Panc1 (cell line): ENCODE measurements around the gene RARB. TPM values are rescaled to one million over a fixed set of nuclear protein-coding genes. Genes with fewer than 3 reads are reported as not detected.

Experiments
- ATAC-seq: fragments of 200-7000 bp; cut with Tn5 transposase; 2 replicates; pipeline ENCODE4 v1.9.1; 2020; ENCODE audit warnings: mild to moderate bottlenecking, moderate library complexity
- BruUV-seq: library from RNA; stranded (reverse); fragments of 400-500 nt; replicated peaks from 2 replicates; lab custom pipeline; 2021; lab: Mats Ljungman, UMichigan
- CTCF ChIA-PET: fragments of 300-600 bp; sonication (Branson Sonifier 250); formaldehyde crosslinking; loops from one replicate; lab custom pipeline; 2022; ENCODE audit warnings: antibody characterized with exemption; lab: Charles Lee
- POLR2A ChIA-PET: fragments of 300-600 bp; sonication (Branson Sonifier 250); formaldehyde crosslinking; loops from one replicate; lab custom pipeline; 2022; ENCODE audit warnings: antibody characterized with exemption; lab: Charles Lee
- DNase-seq: peaks from one replicate; pipeline ENCODE4 v3.0.0-alpha.2; 2010; ENCODE audit warnings: low read depth, low spot score
- H3K27ac ChIP-seq: 2 replicates; pipeline ENCODE4 v1.5.1; 2011; ENCODE audit warnings: mild to moderate bottlenecking, low read length, inconsistent platforms
- H3K27me3 ChIP-seq: fragments of 200-500 bp; sonication (Bioruptor generic); 2 replicates; pipeline ENCODE4 v1.6.0; 2014; ENCODE audit warnings: low read length, inconsistent platforms; ENCODE audit not compliant: control insufficient read depth, insufficient read depth
- H3K36me3 ChIP-seq: fragments of 200-500 bp; sonication (Bioruptor generic); 2 replicates; pipeline ENCODE4 v1.5.1; 2014; ENCODE audit warnings: inconsistent platforms, mild to moderate bottlenecking, low read length, moderate library complexity; ENCODE audit not compliant: control insufficient read depth, insufficient read depth
- H3K4me1 ChIP-seq: 2 replicates; pipeline ENCODE4 v1.5.1; 2011; ENCODE audit warnings: inconsistent platforms, mild to moderate bottlenecking, low read length, moderate library complexity; ENCODE audit not compliant: control insufficient read depth, insufficient read depth
- H3K4me3 ChIP-seq, 2 experiments: 2 replicates each; pipeline ENCODE4 v1.5.1; 2011 to 2012; ENCODE audit warnings: low read depth in 2 of 2, low read length in 2 of 2, mild to moderate bottlenecking in 2 of 2, inconsistent platforms in 1 of 2, moderate library complexity in 1 of 2
- H3K9me3 ChIP-seq: fragments of 200-500 bp; sonication (Bioruptor generic); 2 replicates; pipeline ENCODE4 v1.5.1; 2014; ENCODE audit warnings: low read depth, mild to moderate bottlenecking, inconsistent platforms, low read length, moderate library complexity; ENCODE audit not compliant: control insufficient read depth, insufficient read depth
- POLR2AphosphoS5 ChIP-seq: IDR thresholded peaks from 2 replicates; pipeline ENCODE4 v1.6.1; 2012; ENCODE audit warnings: mild to moderate bottlenecking, low read depth, low read length, moderate library complexity
- SIN3A ChIP-seq: IDR thresholded peaks from 2 replicates; pipeline ENCODE4 v1.6.1; 2012; ENCODE audit warnings: low read depth, mild to moderate bottlenecking, low read length, moderate library complexity, borderline replicate concordance; ENCODE audit not compliant: insufficient read depth
- TCF7L2 ChIP-seq: IDR thresholded peaks from 2 replicates; pipeline ENCODE4 v1.6.1; 2011; ENCODE audit warnings: mild to moderate bottlenecking, low read depth, low read length, inconsistent platforms
- in situ Hi-C: cut with HindIII; loops from 2 replicates; pipeline ENCODE4 v1.10.0; 2016; ENCODE audit warnings: low sequenced_read_pairs, low pct_unique_long_range_greater_than_20kb
- intact Hi-C: fragments of 100-400 bp; cut with micrococcal nuclease; formaldehyde crosslinking; loops from one replicate; pipeline ENCODE4 v1.10.0; 2022; ENCODE audit not compliant: unreplicated experiment
- total RNA-seq: library from RNA; stranded (reverse); gene quantifications from one replicate; pipeline ENCODE4 v1.2.1, GENCODE V29; 2021; ENCODE audit not compliant: unreplicated experiment
- TF ChIP-seq, protein P1 (sequence below), 2 experiments: IDR thresholded peaks; 2 replicates each; pipeline ENCODE4 v1.6.1; 2011 to 2012; ENCODE audit warnings: low read depth in 2 of 2, control low read depth in 1 of 2, low read length in 1 of 2, mild to moderate bottlenecking in 1 of 2, moderate library complexity in 1 of 2; ENCODE audit not compliant: insufficient read depth in 1 of 2
- TF ChIP-seq, protein P2 (sequence below): fragments of 450-650 bp; IDR thresholded peaks from 2 replicates; pipeline ENCODE4 v1.5.1; 2017; ENCODE audit warnings: mild to moderate bottlenecking

RARB gene
- total RNA-seq, 1 experiment from 2014 or later = not detected

DNA sequence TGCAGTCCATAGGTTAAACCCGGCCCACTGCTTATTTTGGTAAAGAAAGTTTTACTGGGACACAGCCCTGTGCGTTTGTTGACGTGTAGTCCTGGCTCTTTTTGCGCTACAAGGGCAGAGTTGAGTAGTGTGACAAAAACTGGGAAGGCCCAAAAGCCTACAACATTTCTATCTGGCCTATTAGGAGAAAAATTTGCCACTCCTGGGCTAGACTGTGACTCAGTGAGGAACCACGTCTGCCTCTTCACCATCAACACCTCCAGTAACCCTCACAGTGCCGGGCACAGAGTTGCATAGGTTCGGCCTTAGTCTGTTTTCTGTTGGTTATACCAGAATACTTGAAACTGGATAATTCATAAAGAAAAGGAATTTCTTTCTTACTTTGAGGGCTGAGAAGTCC, 126.3 kb downstream of the RARB start:
- no TSS peak for BruUV-seq
- POLR2A ChIA-PET = no interaction called here
- H3K4me3 ChIP-seq = no peak overlapping the region
- H3K4me1 ChIP-seq = no peaks in the 10 kb centered on the region
- CTCF ChIA-PET = no interaction called here
- no peak for DNase-seq
- in situ Hi-C loops (no loop called here), intact Hi-C loops (no loop called here)
- no peak overlapping the region for H3K27ac ChIP-seq
- no peaks in the 10 kb centered on the region for H3K9me3 ChIP-seq
- no peaks in the 10 kb centered on the region for H3K36me3 ChIP-seq
- TF ChIP-seq, protein P1, sequence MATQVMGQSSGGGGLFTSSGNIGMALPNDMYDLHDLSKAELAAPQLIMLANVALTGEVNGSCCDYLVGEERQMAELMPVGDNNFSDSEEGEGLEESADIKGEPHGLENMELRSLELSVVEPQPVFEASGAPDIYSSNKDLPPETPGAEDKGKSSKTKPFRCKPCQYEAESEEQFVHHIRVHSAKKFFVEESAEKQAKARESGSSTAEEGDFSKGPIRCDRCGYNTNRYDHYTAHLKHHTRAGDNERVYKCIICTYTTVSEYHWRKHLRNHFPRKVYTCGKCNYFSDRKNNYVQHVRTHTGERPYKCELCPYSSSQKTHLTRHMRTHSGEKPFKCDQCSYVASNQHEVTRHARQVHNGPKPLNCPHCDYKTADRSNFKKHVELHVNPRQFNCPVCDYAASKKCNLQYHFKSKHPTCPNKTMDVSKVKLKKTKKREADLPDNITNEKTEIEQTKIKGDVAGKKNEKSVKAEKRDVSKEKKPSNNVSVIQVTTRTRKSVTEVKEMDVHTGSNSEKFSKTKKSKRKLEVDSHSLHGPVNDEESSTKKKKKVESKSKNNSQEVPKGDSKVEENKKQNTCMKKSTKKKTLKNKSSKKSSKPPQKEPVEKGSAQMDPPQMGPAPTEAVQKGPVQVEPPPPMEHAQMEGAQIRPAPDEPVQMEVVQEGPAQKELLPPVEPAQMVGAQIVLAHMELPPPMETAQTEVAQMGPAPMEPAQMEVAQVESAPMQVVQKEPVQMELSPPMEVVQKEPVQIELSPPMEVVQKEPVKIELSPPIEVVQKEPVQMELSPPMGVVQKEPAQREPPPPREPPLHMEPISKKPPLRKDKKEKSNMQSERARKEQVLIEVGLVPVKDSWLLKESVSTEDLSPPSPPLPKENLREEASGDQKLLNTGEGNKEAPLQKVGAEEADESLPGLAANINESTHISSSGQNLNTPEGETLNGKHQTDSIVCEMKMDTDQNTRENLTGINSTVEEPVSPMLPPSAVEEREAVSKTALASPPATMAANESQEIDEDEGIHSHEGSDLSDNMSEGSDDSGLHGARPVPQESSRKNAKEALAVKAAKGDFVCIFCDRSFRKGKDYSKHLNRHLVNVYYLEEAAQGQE (IDR thresholded peaks at IDR 0.05; ENCODE audit: insufficient read depth in 1 of 2, low read depth in 2 of 2, low read length in 1 of 2) = no peak
- TF ChIP-seq POLR2AphosphoS5 = no peak
- no peak for TF ChIP-seq SIN3A
- TF ChIP-seq, protein P2, sequence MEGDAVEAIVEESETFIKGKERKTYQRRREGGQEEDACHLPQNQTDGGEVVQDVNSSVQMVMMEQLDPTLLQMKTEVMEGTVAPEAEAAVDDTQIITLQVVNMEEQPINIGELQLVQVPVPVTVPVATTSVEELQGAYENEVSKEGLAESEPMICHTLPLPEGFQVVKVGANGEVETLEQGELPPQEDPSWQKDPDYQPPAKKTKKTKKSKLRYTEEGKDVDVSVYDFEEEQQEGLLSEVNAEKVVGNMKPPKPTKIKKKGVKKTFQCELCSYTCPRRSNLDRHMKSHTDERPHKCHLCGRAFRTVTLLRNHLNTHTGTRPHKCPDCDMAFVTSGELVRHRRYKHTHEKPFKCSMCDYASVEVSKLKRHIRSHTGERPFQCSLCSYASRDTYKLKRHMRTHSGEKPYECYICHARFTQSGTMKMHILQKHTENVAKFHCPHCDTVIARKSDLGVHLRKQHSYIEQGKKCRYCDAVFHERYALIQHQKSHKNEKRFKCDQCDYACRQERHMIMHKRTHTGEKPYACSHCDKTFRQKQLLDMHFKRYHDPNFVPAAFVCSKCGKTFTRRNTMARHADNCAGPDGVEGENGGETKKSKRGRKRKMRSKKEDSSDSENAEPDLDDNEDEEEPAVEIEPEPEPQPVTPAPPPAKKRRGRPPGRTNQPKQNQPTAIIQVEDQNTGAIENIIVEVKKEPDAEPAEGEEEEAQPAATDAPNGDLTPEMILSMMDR = no peak
- ATAC-seq = no peak
- no peaks in the 10 kb centered on the region for H3K27me3 ChIP-seq

DNA sequence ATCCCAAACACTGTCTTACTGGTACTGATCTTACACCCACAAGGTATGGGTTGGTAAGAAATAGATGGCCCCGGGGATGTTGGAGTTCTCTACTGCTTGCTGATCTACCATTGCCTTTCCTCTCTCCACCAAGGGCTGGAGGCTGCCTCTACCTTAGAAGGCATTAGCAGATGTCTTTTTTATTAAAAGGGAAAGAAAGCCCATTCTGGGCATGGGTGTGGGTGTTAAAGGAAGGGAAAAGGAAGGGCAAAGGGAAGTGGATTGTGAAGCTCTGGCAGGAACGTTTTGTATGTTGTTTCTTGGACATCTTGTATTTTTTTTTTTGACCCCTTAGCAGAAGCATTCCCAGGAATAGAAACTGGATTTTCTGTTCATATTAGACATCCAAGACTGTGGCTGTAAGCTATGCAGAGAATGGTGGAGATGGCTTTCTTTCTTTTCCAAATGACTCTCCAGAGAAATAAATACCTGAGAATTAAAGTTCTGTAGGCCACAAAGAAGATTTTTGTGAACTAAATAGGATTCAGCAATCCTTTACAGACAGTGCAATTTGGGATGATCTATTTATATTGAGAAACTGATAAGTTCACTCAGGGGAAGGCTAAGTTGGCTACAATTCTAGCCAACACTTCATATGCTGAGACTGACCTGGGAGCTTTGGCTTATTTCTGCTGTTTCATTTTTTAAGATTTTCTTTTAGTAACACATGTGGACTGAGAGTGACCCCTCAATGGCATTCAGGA, 127.8 kb downstream of the RARB start:
- ChIA-PET POLR2A (no interaction called here), CTCF (no interaction called here)
- TF ChIP-seq, protein P2 = no peak
- TF ChIP-seq POLR2AphosphoS5 (no peak), TCF7L2 (no peak), SIN3A (no peak)
- TF ChIP-seq, protein P1 (IDR thresholded peaks at IDR 0.05; ENCODE audit: insufficient read depth in 1 of 2, low read depth in 2 of 2, low read length in 1 of 2) = no peak
- intact Hi-C loops (no loop called here), in situ Hi-C loops (no loop called here)
- DNase-seq (no peak), ATAC-seq (no peak)
- no peaks in the 10 kb centered on the region for H3K27me3 ChIP-seq
- H3K27ac ChIP-seq = no peak overlapping the region
- no TSS peak for BruUV-seq
- H3K36me3 ChIP-seq = no peaks in the 10 kb centered on the region
- no peaks in the 10 kb centered on the region for H3K4me1 ChIP-seq
- H3K4me3 ChIP-seq = no peak overlapping the region
- no peaks in the 10 kb centered on the region for H3K9me3 ChIP-seq
